Muscle layer of duodenum (tissue), 2 donors: ENCODE measurements around the gene TTBK2.

Experiments used
- H3K27ac ChIP-seq: one replicate; pipeline ENCODE4 v1.7.0; 2013; ENCODE audit warnings: mild to moderate bottlenecking, low read length
- H3K27me3 ChIP-seq: one replicate; pipeline ENCODE4 v1.7.0; 2013; ENCODE audit warnings: low read depth, mild to moderate bottlenecking, control low read depth, low read length
- H3K36me3 ChIP-seq, 2 donors: one replicate each; pipeline ENCODE4 v1.7.0; 2013; ENCODE audit warnings: low read length in 2 of 2, control low read depth in 1 of 2, mild to moderate bottlenecking in 1 of 2; ENCODE audit not compliant: insufficient read depth in 2 of 2, control insufficient read depth in 1 of 2
- H3K4me1 ChIP-seq, 2 donors: one replicate each; pipeline ENCODE4 v1.7.0; 2013; ENCODE audit warnings: low read length in 2 of 2, mild to moderate bottlenecking in 2 of 2, control low read depth in 1 of 2, moderate library complexity in 1 of 2; ENCODE audit not compliant: insufficient read depth in 2 of 2, control insufficient read depth in 1 of 2
- H3K4me3 ChIP-seq, 2 donors: one replicate each; pipeline ENCODE4 v1.7.0; 2013; ENCODE audit warnings: low read length in 2 of 2, low read depth in 1 of 2, mild to moderate bottlenecking in 1 of 2
- H3K9me3 ChIP-seq, 2 donors: one replicate each; pipeline ENCODE4 v1.7.0; 2013; ENCODE audit warnings: low read length in 2 of 2, control low read depth in 1 of 2, mild to moderate bottlenecking in 1 of 2; ENCODE audit not compliant: control insufficient read depth in 1 of 2
- donor health status: healthy.

The TTBK2 gene

DNA sequence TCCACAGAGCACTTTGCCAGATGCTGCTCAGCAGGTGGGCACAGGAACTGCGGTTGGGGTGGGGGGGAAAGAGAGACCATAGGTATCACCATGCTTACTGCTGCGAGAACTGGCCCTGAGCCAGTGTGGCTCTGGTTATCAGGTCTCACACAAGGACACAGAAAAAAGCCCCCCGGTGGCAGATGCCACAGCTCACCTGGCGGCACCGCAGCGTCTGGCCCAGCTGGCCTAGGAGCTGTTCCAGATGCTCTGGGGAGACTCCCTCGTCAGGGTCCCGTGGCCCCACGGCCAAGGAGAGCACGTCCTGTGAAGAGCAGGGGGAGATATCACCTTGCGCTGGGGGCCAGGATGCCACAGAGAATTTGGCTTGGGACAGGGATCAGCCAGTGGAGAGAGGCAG is 194.5 kb downstream of the TTBK2 start:
- H3K4me3 ChIP-seq, result no peak overlapping the region
- H3K27ac ChIP-seq, result no peak overlapping the region
- H3K36me3 ChIP-seq, result peaks cover 58 to 85% of the 10 kb centered on the region in 2 donors
- H3K9me3 ChIP-seq, result no peaks in the 10 kb centered on the region
- H3K27me3 ChIP-seq, result no peaks in the 10 kb centered on the region
- no peaks in the 10 kb centered on the region for H3K4me1 ChIP-seq

DNA sequence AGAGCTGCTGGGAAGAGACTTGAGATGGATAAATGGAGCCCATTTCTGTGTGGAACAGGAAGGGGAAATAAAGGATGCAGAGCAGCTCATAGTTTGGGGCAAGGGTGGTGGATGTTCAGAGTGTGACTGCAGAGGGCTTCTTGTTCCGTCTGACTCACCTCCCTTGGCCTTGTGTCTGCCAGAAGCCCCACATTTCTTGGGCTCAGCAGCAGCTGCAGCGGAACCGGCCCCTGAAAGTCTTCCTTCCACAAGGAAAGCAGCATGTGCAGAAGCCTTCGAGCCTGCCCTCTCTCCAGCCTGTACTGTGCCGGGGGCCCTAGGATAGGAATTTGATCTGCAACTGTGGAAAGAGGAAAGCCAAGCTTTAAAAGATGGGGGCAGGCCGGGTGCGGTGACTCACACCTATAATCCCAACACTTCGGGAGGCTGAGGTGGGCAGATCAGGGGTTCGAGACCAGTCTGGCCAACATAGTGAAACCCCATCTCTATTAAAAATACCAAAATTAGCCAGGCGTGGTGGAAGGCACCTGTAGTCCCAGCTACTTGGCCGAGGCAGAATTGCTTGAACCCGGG is 195.2 kb downstream of the TTBK2 start:
- Histone ChIP-seq H3K4me1 (no peaks in the 10 kb centered on the region), H3K4me3 (no peak overlapping the region), H3K27ac (no peak overlapping the region), H3K27me3 (no peaks in the 10 kb centered on the region), H3K36me3 (peaks cover 53 to 81% of the 10 kb centered on the region in 2 donors), H3K9me3 (no peaks in the 10 kb centered on the region)

DNA sequence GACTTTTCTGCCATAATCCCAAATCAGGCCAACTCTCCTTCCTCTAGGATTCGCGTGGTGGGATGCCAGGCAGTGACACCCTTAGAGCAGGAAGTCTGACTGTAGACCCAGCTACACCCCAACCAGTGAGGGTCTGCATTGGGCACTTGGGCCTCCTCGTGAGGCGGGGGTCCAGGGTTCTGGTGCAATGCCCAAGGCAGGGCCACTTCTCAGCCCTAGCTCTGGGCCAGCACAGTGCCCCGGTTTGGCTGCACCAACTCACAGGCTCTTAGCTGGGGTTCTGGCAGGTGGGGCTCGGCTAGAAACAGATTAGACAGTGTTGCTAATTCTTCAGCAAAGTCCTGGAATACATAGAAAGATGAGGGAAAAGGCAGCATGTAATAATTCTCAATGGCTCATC is 196.3 kb downstream of the TTBK2 start:
- Histone ChIP-seq H3K9me3 (no peaks in the 10 kb centered on the region), H3K27me3 (no peaks in the 10 kb centered on the region), H3K4me1 (no peaks in the 10 kb centered on the region), H3K4me3 (no peak overlapping the region), H3K36me3 (peaks cover 59 to 84% of the 10 kb centered on the region in 2 donors), H3K27ac (no peak overlapping the region)

DNA sequence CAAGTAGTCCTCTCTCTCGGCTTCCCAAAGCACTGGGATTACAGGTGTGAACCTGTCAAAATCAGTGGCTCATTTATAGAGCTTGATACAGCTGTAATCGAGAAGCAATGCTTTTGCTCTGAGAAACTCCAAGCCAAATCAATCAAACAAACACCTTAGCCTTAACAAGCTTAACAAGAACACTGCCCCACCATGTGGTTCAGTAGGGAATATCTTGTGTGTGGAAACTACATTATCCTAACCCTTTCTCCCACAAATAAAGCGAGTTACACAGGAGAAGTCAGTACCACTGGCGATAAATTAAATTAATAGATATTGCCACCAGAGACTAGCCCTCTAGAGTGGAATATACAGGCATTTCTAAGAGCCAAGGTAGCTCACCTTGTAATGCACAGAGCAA is 197.5 kb downstream of the TTBK2 start:
- no peak overlapping the region for H3K27ac ChIP-seq

DNA sequence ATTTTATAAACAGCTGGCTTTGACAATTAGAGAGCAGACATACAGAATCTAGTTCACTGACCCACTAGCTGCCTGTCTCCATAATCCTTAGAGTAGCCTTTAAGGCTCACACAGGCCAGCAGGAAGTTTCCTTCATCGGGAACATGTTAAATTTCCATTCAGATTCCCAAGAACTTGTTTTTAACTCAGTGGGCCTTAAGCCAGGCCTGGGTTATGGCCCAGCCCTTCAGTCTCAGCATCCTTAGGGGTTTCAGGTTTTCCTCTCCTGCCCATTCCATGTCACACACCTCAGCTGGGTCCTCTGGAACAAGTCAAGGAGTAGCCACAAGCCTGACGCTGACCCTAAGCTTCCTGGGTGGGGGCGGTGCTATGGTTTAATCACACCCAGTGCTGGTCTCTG is 198.7 kb downstream of the TTBK2 start:
- Histone ChIP-seq H3K27me3 (no peaks in the 10 kb centered on the region), H3K4me1 (no peaks in the 10 kb centered on the region), H3K27ac (no peak overlapping the region), H3K9me3 (no peaks in the 10 kb centered on the region), H3K4me3 (no peak overlapping the region), H3K36me3 (peaks cover 49 to 79% of the 10 kb centered on the region in 2 donors)

More for the DNA sequence above, 197.5 kb downstream of the TTBK2 start:
- Histone ChIP-seq H3K27me3 (no peaks in the 10 kb centered on the region), H3K36me3 (peaks cover 58 to 86% of the 10 kb centered on the region in 2 donors), H3K4me1 (no peaks in the 10 kb centered on the region), H3K9me3 (no peaks in the 10 kb centered on the region), H3K4me3 (no peak overlapping the region)

DNA sequence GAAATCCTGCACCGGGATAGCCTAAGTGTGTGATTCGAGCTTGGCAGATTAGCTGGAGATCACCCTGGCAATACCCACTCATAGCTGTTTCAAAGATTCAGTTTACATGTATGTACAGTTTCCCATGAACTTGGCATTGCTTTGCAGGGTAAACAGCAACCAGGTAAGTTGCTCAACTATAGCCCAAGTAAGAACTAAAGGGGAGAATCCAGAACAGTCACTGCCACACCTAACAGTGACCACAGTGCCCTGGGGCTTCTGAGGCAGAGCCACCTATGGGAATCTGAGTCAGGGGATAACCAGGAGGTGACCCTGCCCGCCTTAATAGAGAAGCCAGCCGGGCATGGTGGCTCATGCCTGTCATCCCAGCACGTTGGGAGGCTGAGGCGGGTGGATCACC is 199.6 kb downstream of the TTBK2 start:
- H3K9me3 ChIP-seq, result no peaks in the 10 kb centered on the region
- no peak overlapping the region for H3K27ac ChIP-seq
- H3K4me1 ChIP-seq, result no peaks in the 10 kb centered on the region
- no peaks in the 10 kb centered on the region for H3K27me3 ChIP-seq
- H3K36me3 ChIP-seq, result peaks cover 41 to 75% of the 10 kb centered on the region in 2 donors
- H3K4me3 ChIP-seq, result no peak overlapping the region

DNA sequence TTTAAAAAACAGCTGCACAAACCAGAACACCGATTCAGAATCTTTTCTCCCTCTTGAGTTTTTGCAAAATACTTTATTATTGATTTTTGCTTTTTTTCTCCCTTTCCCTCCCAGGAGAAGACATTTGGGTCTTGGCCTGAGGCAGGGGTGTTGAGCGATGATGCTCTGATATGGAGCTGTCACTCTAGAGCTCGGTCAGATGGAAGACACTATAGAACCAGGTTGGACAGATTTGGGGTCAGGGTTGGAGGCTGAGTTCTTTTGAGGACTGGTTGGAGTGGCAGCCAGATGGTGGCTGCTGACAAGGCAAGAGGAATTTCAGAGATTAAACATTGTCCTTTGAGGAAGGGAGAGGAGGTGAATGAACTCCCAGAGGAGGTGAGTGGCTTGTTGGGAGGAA is 200.5 kb downstream of the TTBK2 start:
- H3K36me3 ChIP-seq, result peaks cover 38 to 67% of the 10 kb centered on the region in 2 donors

DNA sequence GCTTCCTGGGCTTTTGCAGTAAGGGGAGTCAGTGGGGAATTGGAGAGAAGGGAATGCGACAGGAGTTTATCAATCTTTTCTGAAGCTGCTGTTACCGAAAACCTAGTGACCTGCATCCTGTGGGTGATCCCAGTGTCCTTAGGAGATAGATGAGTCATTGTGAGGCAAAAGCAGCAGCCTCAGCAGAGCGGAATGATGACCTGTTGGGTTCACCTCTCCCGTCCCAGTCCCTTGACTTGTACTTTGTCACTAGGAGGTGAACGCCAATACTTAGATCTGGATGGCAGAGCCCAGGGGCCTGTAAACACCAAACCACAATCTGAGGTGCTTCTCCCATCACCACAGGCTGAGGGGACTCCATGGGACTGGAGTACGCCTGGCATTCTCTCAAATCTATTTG is 201.5 kb downstream of the TTBK2 start:
- H3K36me3 ChIP-seq, result peaks cover 32 to 57% of the 10 kb centered on the region in 2 donors
- H3K4me1 ChIP-seq, result no peaks in the 10 kb centered on the region
- H3K9me3 ChIP-seq, result no peaks in the 10 kb centered on the region
- H3K4me3 ChIP-seq, result no peak overlapping the region
- H3K27me3 ChIP-seq, result no peaks in the 10 kb centered on the region
- no peak overlapping the region for H3K27ac ChIP-seq

More for the DNA sequence above, 200.5 kb downstream of the TTBK2 start:
- Histone ChIP-seq H3K4me3 (no peak overlapping the region), H3K4me1 (no peaks in the 10 kb centered on the region), H3K27ac (no peak overlapping the region), H3K9me3 (no peaks in the 10 kb centered on the region), H3K27me3 (no peaks in the 10 kb centered on the region)

DNA sequence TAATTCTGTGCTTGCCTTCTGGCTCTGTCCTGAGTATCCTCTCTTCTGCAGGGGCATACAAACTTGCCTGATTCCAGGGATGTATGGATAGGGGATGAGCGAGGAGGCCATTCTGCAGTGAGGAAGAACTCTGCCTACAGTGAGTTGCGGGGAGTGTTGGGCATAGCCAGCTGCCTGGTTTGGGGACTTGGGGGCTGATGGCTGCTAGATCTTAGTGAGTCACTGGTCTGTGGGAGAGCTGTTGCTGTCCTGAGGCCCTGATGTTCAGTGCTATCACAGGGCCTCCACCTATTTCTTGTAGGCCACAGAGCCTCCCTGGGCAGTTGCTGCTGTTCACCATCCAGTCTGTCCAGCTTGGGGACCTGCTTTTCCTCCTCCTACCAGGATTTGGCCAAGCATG is 204.0 kb downstream of the TTBK2 start:
- no peak overlapping the region for H3K27ac ChIP-seq
- no peaks in the 10 kb centered on the region for H3K9me3 ChIP-seq
- H3K4me1 ChIP-seq, result no peaks in the 10 kb centered on the region
- H3K36me3 ChIP-seq, result peaks cover 16 to 36% of the 10 kb centered on the region in 2 donors
- no peaks in the 10 kb centered on the region for H3K27me3 ChIP-seq
- no peak overlapping the region for H3K4me3 ChIP-seq

DNA sequence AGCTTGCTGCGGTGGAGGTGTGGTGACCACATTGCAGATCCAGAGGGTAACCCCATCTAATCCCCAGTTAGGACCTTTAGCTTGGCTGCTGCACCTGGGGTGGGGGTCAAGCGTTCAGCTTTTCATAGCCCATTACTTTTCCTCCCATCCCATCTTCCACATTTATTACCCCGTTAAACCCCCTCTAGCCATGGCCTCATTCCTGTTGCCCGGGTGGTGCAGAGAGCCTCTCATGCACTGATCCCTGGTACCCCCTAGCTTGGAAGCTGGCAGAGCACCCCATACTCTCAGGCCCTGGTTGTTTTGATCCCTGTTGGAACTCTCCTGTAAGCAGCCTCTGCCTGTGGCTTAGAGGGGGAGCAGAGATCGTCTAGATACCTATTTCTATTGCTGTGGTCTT is 204.5 kb downstream of the TTBK2 start:
- Histone ChIP-seq H3K4me3 (no peak overlapping the region), H3K9me3 (no peaks in the 10 kb centered on the region), H3K27me3 (no peaks in the 10 kb centered on the region), H3K27ac (no peak overlapping the region), H3K4me1 (no peaks in the 10 kb centered on the region), H3K36me3 (peaks cover 16 to 36% of the 10 kb centered on the region in 2 donors)

DNA sequence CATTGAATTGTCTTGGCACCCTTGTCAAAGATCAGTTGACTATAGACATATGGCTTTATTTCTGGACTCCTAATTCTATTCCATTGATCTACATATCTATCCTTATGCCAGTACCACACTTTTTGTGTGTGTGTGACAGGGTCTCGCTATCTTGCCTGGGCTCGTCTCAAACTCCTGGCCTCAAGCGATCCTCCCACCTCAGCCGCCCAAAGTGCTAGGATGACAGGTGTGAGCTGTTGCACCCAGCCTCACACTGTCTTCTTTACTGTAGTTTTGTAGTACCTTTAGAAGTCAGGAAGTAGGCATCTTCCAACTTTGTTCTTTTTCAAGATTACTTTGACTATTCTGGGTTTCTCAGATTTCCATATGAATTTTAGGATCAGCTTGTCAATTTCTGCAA is 208.0 kb downstream of the TTBK2 start:
- H3K4me3 ChIP-seq, result no peak overlapping the region
- H3K27me3 ChIP-seq, result no peaks in the 10 kb centered on the region
- H3K9me3 ChIP-seq, result no peaks in the 10 kb centered on the region
- H3K4me1 ChIP-seq, result no peaks in the 10 kb centered on the region
- H3K27ac ChIP-seq, result no peak overlapping the region
- H3K36me3 ChIP-seq, result peaks cover 0 to 7% of the 10 kb centered on the region in 2 donors

DNA sequence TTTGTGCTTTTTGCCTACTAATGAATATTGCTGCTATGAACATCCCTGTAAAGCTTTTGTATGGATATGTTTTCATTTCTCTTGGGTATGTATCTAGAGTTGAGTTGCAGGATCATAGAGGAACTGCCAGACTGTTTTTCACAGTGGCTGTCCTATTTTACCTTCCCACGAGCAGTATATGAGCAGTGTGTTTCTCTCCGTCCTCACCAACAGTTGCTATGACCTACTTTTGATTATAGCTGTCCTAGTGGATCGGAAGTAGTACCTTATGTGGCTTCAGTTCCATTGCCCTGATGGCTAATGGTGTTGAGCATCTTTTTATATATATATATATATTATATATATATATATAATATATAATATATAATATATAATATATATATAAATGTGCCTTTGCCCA is 208.8 kb downstream of the TTBK2 start:
- H3K36me3 ChIP-seq, result peaks cover 0 to 3% of the 10 kb centered on the region in 2 donors
- no peaks in the 10 kb centered on the region for H3K27me3 ChIP-seq
- H3K4me1 ChIP-seq, result peaks cover 0 to 3% of the 10 kb centered on the region in 2 donors
- no peak overlapping the region for H3K27ac ChIP-seq
- H3K9me3 ChIP-seq, result no peaks in the 10 kb centered on the region
- no peak overlapping the region for H3K4me3 ChIP-seq
